ENCODE measurements around the gene DNHD1. TPM values are rescaled to one million over a fixed set of nuclear protein-coding genes. Genes with fewer than 3 reads are reported as not detected.

The DNHD1 gene
- total and polyA plus RNA-seq, 9 of the 15 experiments (the other 6 are each of a cell fraction or from before 2014, with no cell fraction given), result 0.82 to 9.7 (median 3.8) TPM

DNA sequence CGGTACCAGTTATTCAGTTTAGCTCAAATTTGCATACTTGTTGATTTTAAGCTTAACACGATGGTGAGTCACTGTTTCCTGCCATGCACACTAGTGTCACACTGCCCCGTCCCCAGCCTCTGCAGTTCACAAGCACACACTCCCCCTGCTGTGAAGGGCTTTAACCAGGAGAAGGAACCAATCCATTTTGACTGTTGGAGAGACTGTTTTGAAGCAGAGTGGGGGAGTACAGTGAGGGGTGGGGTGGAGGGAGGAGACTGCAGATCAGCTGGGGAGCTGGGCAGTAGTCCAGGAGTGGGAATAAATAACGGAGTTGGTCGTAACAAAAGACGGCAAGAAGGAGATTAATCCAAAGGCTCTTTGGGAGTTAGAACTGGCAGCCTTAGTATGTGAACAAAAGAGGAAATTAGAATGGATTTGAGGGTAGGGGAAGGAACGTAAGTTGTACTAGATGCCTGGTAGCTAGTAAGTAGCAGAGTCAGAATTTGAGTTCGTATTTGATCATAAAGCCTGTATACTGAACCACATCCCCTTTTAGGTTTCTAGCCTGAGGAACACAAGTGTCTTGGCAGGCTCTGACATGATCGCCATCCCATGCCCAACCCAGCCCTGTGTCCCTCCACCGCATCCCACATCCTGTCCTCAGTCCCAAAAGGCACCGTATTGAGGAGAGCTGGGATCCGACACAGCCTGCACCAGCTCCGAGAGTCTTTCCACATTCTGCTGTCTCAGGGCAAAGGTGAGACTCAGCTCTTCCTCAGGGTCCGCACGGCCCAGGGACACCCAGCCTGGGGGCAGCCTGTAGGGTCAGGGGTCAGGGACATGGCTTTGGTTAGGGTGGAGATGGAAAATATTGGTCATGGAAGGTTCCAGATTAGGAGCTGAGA lies 121.3 kb downstream of the DNHD1 start (continued):
- TF ChIP-seq ZBTB33 (CRISPR knock-in tag; IDR thresholded peaks at IDR 0.05) (no peak), CBFB (CRISPR knock-in tag; IDR thresholded peaks at IDR 0.05) (no peak), ZNF239 (CRISPR knock-in tag; IDR thresholded peaks at IDR 0.05) (no peak), HDAC2 (IDR thresholded peaks at IDR 0.05) (0 out of 2 replicates have a peak, but pooled peaks have one; percentile 21), DDX20 (tag; IDR thresholded peaks at IDR 0.05; ENCODE audit: low read depth) (no peak), ZBTB43 (CRISPR knock-in tag; IDR thresholded peaks at IDR 0.05) (peak; percentile 87), FOXA3 (CRISPR knock-in tag; conservative IDR thresholded peaks at IDR 0.05 in 1 of 2, IDR thresholded peaks at IDR 0.05 in 1 of 2) (peak; percentile 89 to 97), CBX5 (IDR thresholded peaks at IDR 0.05; ENCODE audit: borderline replicate concordance, low read depth) (no peak; the same call in 1 of the 2 replicates), ZNF780A (CRISPR knock-in tag; IDR thresholded peaks at IDR 0.05) (no peak), ZNF175 (CRISPR knock-in tag; IDR thresholded peaks at IDR 0.05; ENCODE audit: low read depth) (no peak), SIN3B (IDR thresholded peaks at IDR 0.05; ENCODE audit: low read depth) (no peak), NFATC3 (IDR thresholded peaks at IDR 0.05) (peak; percentile 92), SREBF2 (CRISPR knock-in tag; IDR thresholded peaks at IDR 0.05) (no peak), ZNF282 (CRISPR knock-in tag; IDR thresholded peaks at IDR 0.05) (no peak), DPF2 (IDR thresholded peaks at IDR 0.05) (peak; percentile 72), PRDM10 (IDR thresholded peaks at IDR 0.05; ENCODE audit: partially characterized antibody) (peak; percentile 43), ZNF408 (CRISPR knock-in tag; IDR thresholded peaks at IDR 0.05; ENCODE audit: low read depth) (no peak), MAFK (IDR thresholded peaks at IDR 0.05; ENCODE audit: low read length) (peak; percentile 26; the same call in 1 of the 2 replicates), TCF7 (IDR thresholded peaks at IDR 0.05; ENCODE audit: borderline replicate concordance) (no peak)
